Measurements from ENCODE around the gene KCNMB1.

Gene KCNMB1, protein sequence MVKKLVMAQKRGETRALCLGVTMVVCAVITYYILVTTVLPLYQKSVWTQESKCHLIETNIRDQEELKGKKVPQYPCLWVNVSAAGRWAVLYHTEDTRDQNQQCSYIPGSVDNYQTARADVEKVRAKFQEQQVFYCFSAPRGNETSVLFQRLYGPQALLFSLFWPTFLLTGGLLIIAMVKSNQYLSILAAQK

DNA sequence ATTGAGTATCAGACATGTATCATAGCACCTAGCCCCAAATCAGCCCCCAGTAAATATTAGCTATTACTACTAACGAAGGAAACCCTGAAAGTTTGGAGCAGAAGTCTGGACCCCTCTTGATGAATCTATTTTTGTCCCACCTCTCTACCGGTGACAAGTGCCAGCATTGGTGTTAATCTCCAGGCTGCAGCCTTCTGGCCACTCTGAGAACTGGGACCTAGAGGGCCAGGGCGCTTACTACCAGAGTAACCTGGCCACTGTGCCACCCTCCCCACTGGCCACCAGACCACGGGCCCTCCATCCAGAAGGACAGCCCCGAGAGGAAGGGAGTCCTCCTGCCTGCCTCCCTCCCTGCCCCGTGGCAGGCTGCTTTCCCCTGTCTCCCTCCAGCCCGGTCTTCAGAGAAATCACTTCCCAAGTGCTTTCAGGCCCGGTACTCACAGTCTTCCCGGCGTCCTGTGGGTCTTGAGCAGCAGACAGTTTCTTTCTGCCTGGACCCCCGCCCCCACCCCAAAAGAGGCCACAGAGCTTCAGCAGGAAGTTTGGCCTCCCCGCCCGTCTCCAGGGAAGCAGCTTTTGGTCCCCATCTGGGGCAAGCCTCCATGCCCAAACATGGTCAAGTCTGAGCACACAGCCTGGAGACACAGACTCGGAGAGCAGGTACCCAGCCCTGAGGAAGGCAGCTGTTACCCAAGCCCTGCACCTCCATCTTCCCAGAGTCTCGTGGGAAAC, at the start of gene KCNMB1:
TSS of gene KCNMB1 (minus strand) at position 550 of the 732 bp plus-strand sequence. CDS start 3,920 bp downstream, outside the sequence.
- DNase-seq (ENCODE audit: low spot score), result no peak

DNA sequence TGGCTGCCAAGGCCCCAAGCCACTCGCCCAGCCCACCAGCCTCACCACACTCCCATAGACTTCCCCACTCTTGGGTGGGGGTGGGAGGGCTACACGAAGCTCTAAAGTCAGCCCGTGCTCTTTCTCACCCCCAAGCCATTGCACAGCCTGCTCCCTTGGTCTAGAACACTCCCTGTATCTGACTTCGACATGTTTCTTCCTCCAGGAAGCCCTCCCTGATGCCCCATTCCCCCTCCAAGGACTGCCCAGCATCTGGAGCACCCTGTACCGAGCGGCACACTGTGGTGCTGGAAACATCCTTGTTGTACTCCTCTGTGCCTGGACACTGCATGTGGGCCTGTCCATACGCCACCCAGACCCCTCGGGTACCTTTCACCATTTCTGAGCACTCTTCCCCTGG, 49.4 kb upstream of the KCNMB1 start:
- no peak for DNase-seq (ENCODE audit: low spot score)

DNA sequence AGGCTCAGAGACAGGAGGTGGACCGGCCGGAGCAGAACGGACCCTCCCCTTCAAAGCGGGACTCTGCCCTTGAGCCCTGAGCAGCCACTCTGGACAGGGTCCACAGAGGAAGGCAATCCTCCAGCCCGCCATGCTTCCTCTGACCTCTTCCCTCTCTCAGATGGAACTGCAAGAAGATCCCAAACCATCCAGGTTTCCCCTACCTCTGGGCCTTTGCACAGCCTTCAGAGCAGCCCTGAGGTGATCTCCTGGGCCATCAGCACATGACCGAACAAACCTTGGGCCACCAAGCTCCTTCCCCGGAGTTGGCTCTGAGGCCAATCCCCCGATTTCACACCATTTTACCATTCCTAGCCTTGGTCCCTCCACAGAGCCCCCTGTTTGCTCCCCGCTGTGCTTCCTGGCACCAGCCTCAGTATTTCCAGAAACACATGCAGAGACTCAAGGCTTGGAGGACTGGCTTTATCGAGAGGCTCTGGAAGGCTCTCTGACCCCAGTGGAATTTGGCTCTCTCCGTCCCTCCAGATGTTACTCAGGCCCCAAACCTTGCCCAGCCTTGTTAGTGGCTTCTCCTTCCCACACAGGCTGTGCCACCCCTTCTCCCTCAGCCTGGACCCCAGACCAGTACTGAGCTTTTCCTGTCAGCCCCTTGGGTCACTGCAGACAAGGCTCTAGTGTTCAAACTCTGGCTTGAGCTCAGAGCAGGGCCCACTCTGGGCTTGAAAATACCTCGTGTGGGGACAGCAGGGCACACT, 48.6 kb upstream of the KCNMB1 start:
- no peak for DNase-seq (ENCODE audit: low spot score)

DNA sequence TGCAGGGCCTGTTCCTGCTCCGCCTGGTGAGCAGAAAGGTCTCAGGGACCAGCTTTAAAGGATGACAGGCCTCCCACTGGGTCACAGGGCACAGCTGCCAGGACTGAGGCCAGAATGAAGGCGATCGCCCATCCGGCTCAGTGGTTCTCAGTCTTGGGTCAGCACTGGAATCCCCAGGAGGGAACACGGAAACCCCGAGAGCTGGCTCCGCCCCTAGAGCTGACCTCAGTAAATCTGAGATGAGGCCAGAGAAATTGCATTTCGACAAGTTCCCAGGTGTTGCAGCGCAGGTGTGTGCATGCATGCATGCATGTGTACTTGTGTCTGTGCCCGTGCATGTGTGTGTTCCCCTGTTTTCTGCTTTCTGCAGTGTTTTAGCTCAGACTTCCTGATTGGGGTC, 47.2 kb upstream of the KCNMB1 start:
- DNase-seq (ENCODE audit: low spot score), result no peak

DNA sequence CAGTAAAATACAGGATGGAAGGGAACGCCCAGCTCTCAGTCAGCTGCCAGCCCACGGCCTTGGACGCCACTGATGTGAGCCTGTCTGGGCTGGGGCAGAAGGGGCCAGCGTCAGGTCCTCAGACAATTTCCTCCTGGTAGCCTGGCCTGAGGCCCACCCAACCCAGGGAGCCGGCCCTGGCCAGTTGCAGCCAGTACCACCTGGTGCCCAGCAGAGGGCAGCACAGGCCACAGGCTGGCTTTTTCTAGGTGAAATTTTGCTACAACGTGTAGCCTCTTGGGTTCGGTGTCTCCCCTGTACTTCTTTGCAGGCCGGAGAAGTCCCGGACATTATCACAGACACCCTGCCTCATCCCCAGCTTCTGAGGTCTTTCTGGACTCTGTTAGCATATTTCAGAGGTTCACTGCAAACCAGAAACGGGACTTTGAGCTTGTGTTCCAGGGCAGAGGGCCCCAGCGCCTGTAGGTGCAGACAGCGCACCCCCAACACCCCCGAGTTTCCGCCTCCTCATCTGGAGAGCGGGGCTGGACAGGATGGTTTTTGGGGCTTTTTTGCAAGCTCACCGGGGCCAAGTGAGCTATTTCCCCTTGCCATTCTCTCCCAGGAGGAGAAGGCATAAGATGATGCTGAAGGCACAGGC, 45.9 kb upstream of the KCNMB1 start:
- peak; percentile 49 for DNase-seq (ENCODE audit: low spot score)

DNA sequence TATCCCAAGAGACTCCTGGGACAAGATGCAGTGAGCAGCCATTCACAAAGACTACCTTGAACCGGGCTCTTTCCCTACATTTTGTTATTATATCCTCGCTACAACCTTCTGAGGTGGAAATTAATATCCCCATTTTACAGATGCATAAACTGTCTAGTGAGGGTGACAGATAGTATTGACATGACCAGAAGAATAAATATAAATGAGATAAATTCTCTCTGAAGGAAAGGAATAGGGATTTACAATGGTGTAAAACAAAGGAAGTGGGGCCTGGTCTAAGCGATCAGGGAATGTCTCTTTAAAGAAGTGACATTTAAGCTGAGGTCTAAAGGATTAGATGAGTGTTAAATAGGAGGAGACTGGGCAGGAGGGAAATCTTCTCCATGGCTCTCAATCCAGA, 43.5 kb upstream of the KCNMB1 start:
- no peak for DNase-seq (ENCODE audit: low spot score)

DNA sequence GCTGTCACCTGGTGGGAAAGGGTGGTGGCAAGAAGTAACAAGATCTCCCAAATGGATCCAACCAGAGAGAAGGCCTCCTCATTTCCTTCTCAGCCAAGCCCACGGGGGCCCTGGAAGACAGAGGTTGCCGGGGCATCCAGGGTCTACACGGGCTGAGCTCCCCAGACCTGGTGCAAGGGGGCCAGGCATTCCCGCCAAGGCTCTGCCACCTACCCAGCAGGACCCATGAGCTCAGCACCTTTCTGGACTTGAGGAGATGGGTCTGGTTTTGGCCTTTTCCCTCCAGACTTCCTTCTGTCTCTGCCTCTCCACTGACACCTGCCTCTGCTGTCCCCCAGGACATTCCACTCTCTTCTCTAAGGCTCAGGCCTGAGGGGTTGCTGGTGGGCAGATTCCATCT, 42.4 kb upstream of the KCNMB1 start:
- no peak for DNase-seq (ENCODE audit: low spot score)

DNA sequence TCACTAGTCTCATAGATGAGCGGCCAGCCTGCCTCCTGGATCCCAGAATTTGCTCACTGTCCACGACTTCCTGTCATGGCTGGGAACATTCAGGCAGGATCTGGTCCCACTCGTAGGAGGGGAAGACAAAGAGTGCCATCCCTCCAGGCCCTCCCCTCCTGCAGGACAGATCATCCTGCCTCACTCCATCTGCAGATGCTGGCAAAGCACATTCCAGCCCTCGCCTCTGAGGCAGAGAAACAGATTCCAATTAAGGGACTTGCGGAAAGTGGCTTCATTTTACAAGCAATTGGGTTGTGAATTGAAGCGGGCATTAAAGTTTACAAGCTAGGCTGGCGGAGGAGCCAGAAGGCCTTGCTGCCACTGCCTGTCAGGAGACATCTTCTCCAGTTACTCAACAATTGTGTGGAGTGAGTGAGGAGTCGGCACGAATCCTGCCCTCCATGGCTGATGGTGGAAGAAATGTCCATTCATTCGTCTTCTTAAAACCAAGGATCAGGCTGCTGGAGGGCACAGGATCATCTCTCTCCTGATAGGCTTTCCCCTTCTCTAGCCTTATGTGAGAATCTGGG, 41.8 kb upstream of the KCNMB1 start:
- DNase-seq (ENCODE audit: low spot score), result no peak

DNA sequence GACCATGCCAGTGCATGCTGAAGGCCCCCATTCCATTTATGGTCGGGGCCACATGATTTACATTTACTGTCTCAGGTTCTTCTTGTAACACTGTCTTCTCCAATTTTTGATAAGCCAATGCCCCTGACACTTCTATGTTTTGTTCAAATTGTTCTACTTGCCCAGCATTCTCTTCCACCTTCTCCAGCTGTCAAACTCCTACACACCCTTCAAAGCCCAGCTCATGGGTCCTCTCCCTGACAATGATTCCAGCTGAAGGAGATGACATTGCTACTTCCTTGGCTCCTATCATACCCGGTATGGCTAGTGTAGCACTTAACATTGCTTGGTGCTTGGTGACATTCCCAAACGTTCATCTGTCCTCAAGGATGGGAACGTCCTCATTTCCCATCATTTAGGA, 41.1 kb upstream of the KCNMB1 start:
- DNase-seq (ENCODE audit: low spot score), result no peak

DNA sequence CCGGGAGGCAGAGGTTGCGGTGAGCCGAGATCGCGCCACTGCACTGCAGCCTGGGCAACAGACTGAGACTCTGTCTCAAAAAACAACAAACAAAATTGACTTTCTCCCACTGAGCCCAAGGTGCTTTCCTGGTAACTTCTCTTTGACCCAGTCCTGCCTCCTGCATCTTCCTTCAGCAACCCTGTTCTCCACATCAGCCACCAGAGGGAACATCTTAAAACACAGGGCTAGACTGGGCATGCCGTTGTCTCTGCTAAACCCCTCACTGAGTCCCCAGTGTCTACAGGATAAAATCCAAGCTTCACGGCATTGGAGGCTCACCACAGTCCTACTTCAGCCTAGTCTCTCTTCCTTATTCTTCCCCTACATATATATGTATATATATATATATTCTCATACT, 39.8 kb upstream of the KCNMB1 start:
- no peak for DNase-seq (ENCODE audit: low spot score)

DNA sequence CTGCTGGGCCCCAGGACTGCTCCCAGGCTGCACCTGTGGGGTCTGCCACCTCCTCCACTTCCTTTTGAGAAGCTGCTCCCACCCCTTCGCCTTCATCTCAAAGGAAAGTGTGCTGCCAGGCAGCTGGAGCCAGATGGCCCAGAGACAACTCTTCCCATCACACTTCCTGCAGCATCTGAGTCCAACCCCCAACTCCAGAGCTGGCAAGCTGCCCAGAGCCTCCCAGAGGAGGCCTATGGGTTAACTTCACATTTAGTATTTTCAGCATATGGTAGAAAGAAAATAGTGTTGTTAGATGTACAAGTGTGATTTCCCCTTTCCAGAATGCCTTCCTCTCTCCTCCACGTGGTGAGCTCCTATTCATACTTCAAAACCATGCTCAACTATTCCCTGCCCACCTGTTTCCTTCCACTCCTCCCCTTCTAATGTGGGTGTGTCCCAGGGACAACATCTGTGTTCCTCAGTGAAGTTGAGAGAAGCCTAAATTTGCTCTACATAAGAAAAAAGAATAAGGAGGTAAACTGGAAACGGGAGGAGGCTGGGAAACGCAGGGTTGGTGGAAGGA, 38.6 kb upstream of the KCNMB1 start:
- DNase-seq (ENCODE audit: low spot score), result no peak

DNA sequence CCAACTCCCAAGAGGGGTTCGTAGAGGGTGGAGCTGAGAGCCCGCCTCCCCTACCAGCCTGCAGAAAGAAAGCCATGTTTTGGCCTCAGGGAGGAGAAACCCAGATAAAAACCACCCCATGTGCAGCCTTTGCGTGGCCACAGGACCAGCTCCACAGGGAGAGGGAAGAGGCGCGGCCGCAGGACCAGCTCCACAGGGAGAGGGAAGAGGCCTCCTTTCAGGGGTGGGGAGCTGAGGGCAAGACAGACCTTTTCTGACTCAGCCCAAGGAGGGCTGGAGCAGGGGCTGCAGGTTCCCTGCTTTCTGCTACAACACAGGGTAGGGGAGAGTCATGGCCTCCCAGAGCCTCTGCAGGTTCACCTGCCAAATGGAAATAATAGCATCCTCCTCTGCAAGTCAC, 37.6 kb upstream of the KCNMB1 start:
- DNase-seq (ENCODE audit: low spot score), result no peak

DNA sequence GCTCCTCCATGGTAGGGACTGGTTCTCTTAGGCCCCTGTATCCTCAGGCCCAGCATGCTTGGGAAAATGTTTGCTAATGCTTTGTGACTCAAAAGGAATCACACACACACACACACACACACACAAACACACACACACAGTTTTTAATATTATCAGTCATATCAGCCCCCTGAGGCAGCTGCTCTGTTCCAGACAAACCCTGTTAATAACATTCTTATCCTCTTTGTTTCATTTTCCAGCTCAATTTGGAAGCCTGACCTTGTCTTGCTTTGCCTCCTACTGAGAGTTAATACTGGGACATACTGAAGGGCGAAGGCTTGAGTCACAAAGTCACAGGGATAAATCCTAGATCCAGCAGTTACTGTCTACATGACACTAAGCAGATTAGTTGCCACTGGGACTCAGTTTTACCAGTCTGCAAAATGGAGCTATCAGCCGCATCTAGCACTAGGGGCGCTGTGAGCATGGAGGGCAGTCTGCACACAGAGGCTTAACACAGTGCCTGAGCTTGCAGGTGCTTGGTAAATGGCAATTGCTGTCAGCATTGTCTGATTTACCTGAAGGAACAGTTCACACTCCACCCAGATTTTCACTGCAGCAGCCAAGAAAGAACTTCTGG, 37.1 kb upstream of the KCNMB1 start:
- DNase-seq (ENCODE audit: low spot score), result no peak

DNA sequence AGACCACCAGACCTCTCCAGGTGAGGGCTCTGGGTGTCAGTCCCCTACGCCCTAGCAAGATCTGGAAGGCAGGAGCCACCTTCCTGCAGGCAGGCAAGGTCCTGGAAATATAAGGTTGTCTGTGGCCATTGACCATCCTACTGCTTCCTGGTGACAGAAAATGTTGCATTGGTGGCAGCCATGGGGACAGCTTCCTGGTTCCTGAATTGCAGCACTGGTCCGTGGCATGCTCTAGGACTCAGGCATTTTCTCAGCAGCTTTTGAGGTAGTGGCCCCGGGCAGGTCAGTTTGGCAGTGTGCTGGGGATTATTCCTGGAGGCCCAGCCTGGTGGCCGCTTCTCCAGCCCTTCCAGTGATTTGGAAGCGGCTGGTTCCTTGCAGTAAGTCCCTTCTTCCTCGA, 36.6 kb upstream of the KCNMB1 start:
- no peak for DNase-seq (ENCODE audit: low spot score)

DNA sequence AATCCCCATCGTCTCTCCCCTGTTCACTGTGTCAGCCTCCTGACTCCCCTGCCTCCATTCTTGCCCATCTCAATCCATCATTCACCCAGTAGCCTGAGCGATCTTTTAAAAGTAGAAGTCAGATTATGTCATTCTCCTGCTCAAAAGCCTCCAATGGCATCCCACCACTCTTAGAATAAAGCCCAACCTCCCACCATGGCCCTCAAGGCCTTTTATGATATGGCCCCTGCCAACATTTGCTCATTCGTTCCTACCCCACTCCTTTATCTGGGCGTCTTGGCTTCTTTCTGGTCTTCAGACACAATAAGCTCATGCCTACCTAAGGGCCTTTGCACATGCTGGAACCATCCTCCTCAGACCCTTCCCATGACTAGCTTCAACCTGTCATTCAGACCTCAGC, 35.5 kb upstream of the KCNMB1 start:
- DNase-seq (ENCODE audit: low spot score), result no peak

DNA sequence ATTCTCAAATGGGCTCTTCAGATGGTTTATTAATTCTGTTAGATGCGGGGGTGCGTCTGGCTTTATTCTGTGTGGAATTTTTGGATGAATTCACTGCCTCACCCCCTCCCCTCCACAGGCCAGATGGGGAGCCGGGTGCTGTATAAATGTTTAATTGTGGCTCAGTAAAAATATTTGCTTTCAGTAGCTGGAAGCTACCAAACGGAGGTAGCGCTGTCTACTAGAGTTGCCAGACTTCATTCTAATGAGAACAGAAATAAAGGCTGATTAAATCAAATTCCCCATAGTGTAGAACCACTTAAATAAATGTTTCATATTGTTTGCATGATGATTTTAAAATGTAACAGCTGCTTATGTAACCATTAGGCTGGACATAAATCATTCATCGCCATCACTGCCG, 34.5 kb upstream of the KCNMB1 start:
- DNase-seq (ENCODE audit: low spot score), result no peak

DNA sequence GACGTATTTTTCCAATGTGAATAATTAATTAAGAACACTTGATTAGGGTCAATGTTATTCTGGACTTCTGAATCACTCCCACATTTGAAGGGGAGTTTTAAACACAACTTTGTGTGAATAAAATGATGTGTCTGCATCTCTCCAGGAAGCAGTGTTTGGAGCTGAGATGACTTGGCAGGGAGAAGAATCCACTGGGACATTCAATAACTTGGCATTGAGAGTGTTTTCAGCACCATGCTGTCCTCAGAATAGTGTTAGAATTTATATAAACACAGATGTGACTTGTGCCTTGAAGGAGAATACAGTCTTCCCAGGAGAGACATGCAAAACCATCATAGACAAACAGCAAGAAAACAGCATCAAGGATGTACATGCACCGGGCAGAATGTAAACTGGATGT, 32.7 kb upstream of the KCNMB1 start:
- DNase-seq (ENCODE audit: low spot score), result no peak

DNA sequence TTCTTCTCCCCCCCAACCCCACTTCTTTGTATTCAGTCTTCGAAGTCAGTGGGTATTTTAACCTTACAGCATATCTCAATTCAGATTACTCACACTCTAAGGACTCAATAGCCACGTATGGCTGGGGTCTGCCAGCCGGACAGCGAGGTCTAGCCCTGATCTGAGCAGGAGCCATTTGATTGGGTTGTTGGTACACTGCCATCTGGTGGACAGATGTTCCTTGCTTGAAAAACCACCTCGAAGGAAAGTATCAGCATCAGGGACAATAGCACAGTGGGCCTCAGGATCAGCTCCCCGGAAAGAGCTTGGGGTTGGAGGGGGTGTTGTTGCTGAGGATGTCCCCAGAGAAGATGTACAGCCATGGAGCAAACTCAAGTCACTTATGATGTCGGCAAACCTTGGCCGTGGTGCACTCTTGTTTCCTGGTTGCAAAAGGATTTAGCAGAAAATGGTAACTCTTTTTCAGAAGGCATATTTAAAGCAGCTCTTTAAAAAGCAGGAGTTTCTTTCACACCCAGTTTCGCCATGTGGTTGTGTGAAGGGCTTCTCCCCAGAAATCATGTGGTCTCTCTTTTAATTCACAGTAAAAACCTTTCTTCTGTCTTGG, 31.7 kb upstream of the KCNMB1 start:
- DNase-seq (ENCODE audit: low spot score), result peak; percentile 55

DNA sequence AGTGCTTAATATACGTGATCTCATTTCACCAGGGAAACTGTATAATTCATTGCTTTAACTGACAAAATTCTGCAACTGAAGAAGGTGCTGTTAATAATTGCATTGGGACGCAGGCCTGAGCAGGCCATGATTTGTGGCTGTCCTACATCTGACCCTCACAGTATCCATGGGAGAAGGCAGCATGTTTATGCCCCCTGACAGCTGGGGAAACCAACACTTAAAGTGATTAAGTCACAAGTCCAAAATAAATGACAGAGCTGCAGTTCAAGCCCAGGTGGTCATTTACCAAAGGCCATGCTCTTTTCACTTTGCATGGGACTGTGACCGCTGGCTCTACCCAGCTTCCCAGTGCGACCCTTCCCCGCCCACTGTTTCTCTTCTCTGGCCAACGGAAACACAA, 30.5 kb upstream of the KCNMB1 start:
- no peak for DNase-seq (ENCODE audit: low spot score)

DNA sequence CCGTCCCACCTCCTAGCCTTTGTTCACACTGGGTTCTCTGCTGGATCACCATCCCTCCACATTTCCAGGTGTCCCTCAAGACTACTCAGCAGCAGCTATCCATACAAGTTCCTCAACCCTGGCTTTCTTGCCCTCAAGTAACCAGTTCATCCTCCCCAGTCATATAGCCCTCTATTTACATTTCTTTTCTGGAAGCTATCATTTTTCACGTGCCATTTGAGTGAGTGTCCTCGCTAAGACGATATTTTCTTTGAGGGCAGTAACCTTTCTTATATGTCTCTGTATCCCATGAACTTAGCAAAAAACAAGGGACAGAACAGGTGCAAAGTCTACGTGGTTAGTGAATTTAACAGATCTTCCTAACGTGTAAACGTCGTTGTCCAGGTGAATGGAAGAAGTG, 29.6 kb upstream of the KCNMB1 start:
- DNase-seq (ENCODE audit: low spot score), result no peak

DNA sequence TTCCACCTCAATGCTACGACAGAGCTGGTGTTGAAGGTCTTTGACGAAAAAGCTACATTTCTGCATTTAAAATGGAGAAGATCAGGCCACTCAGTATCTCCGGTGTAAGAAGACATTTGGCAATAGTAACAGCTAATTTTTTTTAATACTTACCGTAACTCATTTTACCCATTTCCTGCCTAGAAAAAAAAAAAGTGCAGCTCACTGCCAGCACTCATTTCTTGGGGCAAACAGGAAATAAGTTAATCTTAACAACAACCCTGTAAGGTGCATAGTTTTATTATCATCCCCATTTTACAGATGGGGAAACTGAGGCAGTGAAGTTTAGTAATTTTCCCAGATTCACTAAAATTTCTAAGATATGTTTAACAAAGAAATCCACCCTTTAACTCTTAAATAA, 27.4 kb upstream of the KCNMB1 start:
- no peak for DNase-seq (ENCODE audit: low spot score)
